ENCODE data around the gene GART. TPM values are rescaled to one million over a fixed set of nuclear protein-coding genes. Genes with fewer than 3 reads are reported as not detected.
A peak's percentile ranks its signal among the peaks of the same experiment; 100 is the strongest.

Gene GART
- total RNA-seq (100 to 1,000 TPM; 194 to 196 TPM), polyA plus RNA-seq (50.9 TPM)

- POLR2A ChIA-PET = interaction anchor here (0.6 to 5.3 kb wide), 11 partner anchors 9 to 814 kb away, joined by 3 to 56 read pairs (median 5); partner anchors contain the start of genes DNAJC28, DONSON, IFNAR1 and PAXBP1
- peaks cover 48 to 62% (median 59%) of the 10 kb centered on the region in 3 donors for H3K4me1 Mint-ChIP-seq
- peaks cover 0 to 2% of the 10 kb centered on the region in 2 donors for H3K27me3 Mint-ChIP-seq
Observed at GRCh38 chr21:33541756-33542639, at the start of gene GART. Gene GART (minus strand): TSS chr21:33542117. CDS start chr21:33539315, 2,802 bp downstream.

GRCh38 chr21:33588485-33589335 lies 46.8 kb upstream of the GART start, which contains the start of gene DONSON:
Gene DONSON (minus strand): TSS chr21:33588684. CDS start chr21:33588641, 43 bp downstream.
- no peaks in the 10 kb centered on the region for H3K36me3 ChIP-seq (ENCODE audit: insufficient read depth, low read length)
- Mint-ChIP-seq H3K36me3 (peaks cover 0 to 9% (median 0%) of the 10 kb centered on the region in 3 donors), H3K9me3 (no peaks in the 10 kb centered on the region), H3K27me3 (no peaks in the 10 kb centered on the region), H3K4me3 (peak within 1 kb of the TSS; percentile 90 to 99 (median 95)), H3K27ac (peak within 1 kb of the TSS; percentile 82 to 96 (median 91)), H3K4me1 (peaks cover 15 to 27% (median 23%) of the 10 kb centered on the region in 3 donors)
- H3K4me3 ChIP-seq (ENCODE audit: low read length) = peak within 1 kb of the TSS; percentile 97
- H3K9me3 ChIP-seq (ENCODE audit: low read length) = no peaks in the 10 kb centered on the region
- H3K4me1 ChIP-seq (ENCODE audit: insufficient read depth, low read length) = peaks cover 18% of the 10 kb centered on the region
- POLR2A ChIA-PET = interaction anchor here (0.6 to 2.2 kb wide), 9 partner anchors 8 to 359 kb away, joined by 3 to 22 read pairs (median 5); partner anchors contain the start of genes DNAJC28, GART, SON and TMEM50B
- CTCF ChIA-PET = interaction anchor here (0.5 to 2.4 kb wide), 5 partner anchors 14 to 109 kb away, joined by 3 to 15 read pairs (median 6); partner anchors contain the start of gene TMEM50B
- DNase-seq = peak; percentile 86 to 89 (median 89)
- H3K27me3 ChIP-seq (ENCODE audit: insufficient read depth, low read length, poor library complexity, severe bottlenecking) = no peaks in the 10 kb centered on the region
- H3K27ac ChIP-seq (ENCODE audit: low read depth, low read length) = peak within 1 kb of the TSS; percentile 83

More at GRCh38 chr21:33541756-33542639, at the start of gene GART:
- no peaks in the 10 kb centered on the region for H3K9me3 Mint-ChIP-seq
- Histone ChIP-seq H3K4me3 (ENCODE audit: low read length) (peak within 1 kb of the TSS; percentile 98), H3K27me3 (ENCODE audit: insufficient read depth, low read length, poor library complexity, severe bottlenecking) (no peaks in the 10 kb centered on the region), H3K9me3 (ENCODE audit: low read length) (no peaks in the 10 kb centered on the region), H3K4me1 (ENCODE audit: insufficient read depth, low read length) (peaks cover 36% of the 10 kb centered on the region), H3K27ac (ENCODE audit: low read depth, low read length) (peak within 1 kb of the TSS; percentile 99), H3K36me3 (ENCODE audit: insufficient read depth, low read length) (peaks cover 15% of the 10 kb centered on the region)
- H3K27ac Mint-ChIP-seq = peak within 1 kb of the TSS; percentile 99 to 100 (median 100)
- H3K4me3 Mint-ChIP-seq = peak within 1 kb of the TSS; percentile 93 to 100 (median 98)
- CTCF ChIA-PET = interaction anchor here (1.3 to 2.6 kb wide), 2 partner anchors 51 to 62 kb away, joined by 4 to 10 read pairs; partner anchors contain the start of genes DNAJC28 and TMEM50B
- peak; percentile 75 to 87 (median 80) for DNase-seq
- H3K36me3 Mint-ChIP-seq = peaks cover 7 to 46% (median 10%) of the 10 kb centered on the region in 3 donors

GRCh38 chr21:33587792-33588484 lies 46.0 kb upstream of the GART start:
- H3K27ac Mint-ChIP-seq = peak overlapping the region; percentile 47 to 95 (median 82)
- Histone ChIP-seq H3K4me1 (ENCODE audit: insufficient read depth, low read length) (peaks cover 18% of the 10 kb centered on the region), H3K36me3 (ENCODE audit: insufficient read depth, low read length) (no peaks in the 10 kb centered on the region), H3K9me3 (ENCODE audit: low read length) (no peaks in the 10 kb centered on the region), H3K27me3 (ENCODE audit: insufficient read depth, low read length, poor library complexity, severe bottlenecking) (no peaks in the 10 kb centered on the region), H3K4me3 (ENCODE audit: low read length) (peak overlapping the region; percentile 97), H3K27ac (ENCODE audit: low read depth, low read length) (peak overlapping the region; percentile 83)
- H3K36me3 Mint-ChIP-seq = peaks cover 0 to 9% (median 0%) of the 10 kb centered on the region in 3 donors
- ChIA-PET CTCF (interaction anchor here (1.7 to 2.4 kb wide), 3 partner anchors 18 to 108 kb away, joined by 4 to 15 read pairs (median 6); partner anchors contain the start of gene TMEM50B), POLR2A (interaction anchor here (0.8 to 2.2 kb wide), 7 partner anchors 8 to 360 kb away, joined by 3 to 22 read pairs (median 5); partner anchors contain the start of genes DNAJC28, GART, SON and TMEM50B)
- H3K4me3 Mint-ChIP-seq = peak overlapping the region; percentile 83 to 99 (median 85)
- no peaks in the 10 kb centered on the region for H3K9me3 Mint-ChIP-seq
- no peaks in the 10 kb centered on the region for H3K27me3 Mint-ChIP-seq
- peaks cover 15 to 27% (median 23%) of the 10 kb centered on the region in 3 donors for H3K4me1 Mint-ChIP-seq
- DNase-seq = peak in 2 of 5 donors; percentile 2 to 3

- Mint-ChIP-seq H3K36me3 (peaks cover 0 to 12% (median 0%) of the 10 kb centered on the region in 3 donors), H3K27me3 (no peaks in the 10 kb centered on the region), H3K4me3 (peak overlapping the region; percentile 29 to 93 (median 69)), H3K4me1 (peaks cover 15 to 27% (median 23%) of the 10 kb centered on the region in 3 donors), H3K27ac (peak overlapping the region in 2 of 8 donors; percentile 42 to 67), H3K9me3 (no peaks in the 10 kb centered on the region)
- Histone ChIP-seq H3K27me3 (ENCODE audit: insufficient read depth, low read length, poor library complexity, severe bottlenecking) (no peaks in the 10 kb centered on the region), H3K4me3 (ENCODE audit: low read length) (no peak overlapping the region), H3K36me3 (ENCODE audit: insufficient read depth, low read length) (no peaks in the 10 kb centered on the region), H3K27ac (ENCODE audit: low read depth, low read length) (no peak overlapping the region), H3K9me3 (ENCODE audit: low read length) (no peaks in the 10 kb centered on the region), H3K4me1 (ENCODE audit: insufficient read depth, low read length) (peaks cover 18% of the 10 kb centered on the region)
- ChIA-PET CTCF (no interaction called here), POLR2A (no interaction called here)
- no peak for DNase-seq
Observed at GRCh38 chr21:33586927-33587326, 45.0 kb upstream of the GART start.

GRCh38 chr21:33584455-33584854 lies 42.5 kb upstream of the GART start:
- Histone ChIP-seq H3K9me3 (ENCODE audit: low read length) (no peaks in the 10 kb centered on the region), H3K4me3 (ENCODE audit: low read length) (no peak overlapping the region), H3K4me1 (ENCODE audit: insufficient read depth, low read length) (peaks cover 16% of the 10 kb centered on the region), H3K36me3 (ENCODE audit: insufficient read depth, low read length) (peaks cover under 1% of the 10 kb centered on the region), H3K27ac (ENCODE audit: low read depth, low read length) (no peak overlapping the region), H3K27me3 (ENCODE audit: insufficient read depth, low read length, poor library complexity, severe bottlenecking) (no peaks in the 10 kb centered on the region)
- Mint-ChIP-seq H3K27me3 (no peaks in the 10 kb centered on the region), H3K4me3 (no peak overlapping the region), H3K27ac (no peak overlapping the region), H3K4me1 (peaks cover 15 to 24% (median 23%) of the 10 kb centered on the region in 3 donors), H3K9me3 (no peaks in the 10 kb centered on the region), H3K36me3 (peaks cover 0 to 18% (median 0%) of the 10 kb centered on the region in 3 donors)
- DNase-seq = no peak
- POLR2A ChIA-PET = interaction anchor here (1.5 kb wide), 2 partner anchors 40 to 43 kb away, joined by 3 to 4 read pairs; partner anchors contain the start of gene GART
- CTCF ChIA-PET = interaction anchor here (1.1 kb wide), 1 partner anchor 33 kb away, joined by 4 read pairs; no protein-coding TSS in a partner anchor

- peaks cover 33% of the 10 kb centered on the region for H3K36me3 ChIP-seq (ENCODE audit: insufficient read depth, low read length)
- H3K4me3 ChIP-seq (ENCODE audit: low read length) = no peak overlapping the region
- H3K9me3 ChIP-seq (ENCODE audit: low read length) = no peaks in the 10 kb centered on the region
- Mint-ChIP-seq H3K4me3 (no peak overlapping the region), H3K27me3 (no peaks in the 10 kb centered on the region), H3K9me3 (no peaks in the 10 kb centered on the region), H3K4me1 (peaks cover 0 to 4% (median 0%) of the 10 kb centered on the region in 3 donors), H3K27ac (peak overlapping the region in 3 of 8 donors; percentile 15 to 43 (median 29)), H3K36me3 (peaks cover 0 to 58% (median 4%) of the 10 kb centered on the region in 3 donors)
- H3K27ac ChIP-seq (ENCODE audit: low read depth, low read length) = no peak overlapping the region
- CTCF ChIA-PET = interaction anchor here (1.1 kb wide), 1 partner anchor 27 kb away, joined by 6 read pairs; no protein-coding TSS in a partner anchor
- H3K27me3 ChIP-seq (ENCODE audit: insufficient read depth, low read length, poor library complexity, severe bottlenecking) = no peaks in the 10 kb centered on the region
- no peaks in the 10 kb centered on the region for H3K4me1 ChIP-seq (ENCODE audit: insufficient read depth, low read length)
- POLR2A ChIA-PET = interaction anchor here (1.3 kb wide), 1 partner anchor 9 kb away, joined by 5 read pairs; the partner anchor contains the start of gene DONSON
- no peak for DNase-seq
Observed at GRCh38 chr21:33578959-33579542, 37.1 kb upstream of the GART start.

All from CD8-positive, alpha-beta memory T cell (primary cell).